Measurements from ENCODE around the gene NEK1.

GRCh38 chr4:169660929-169661328 is 48.5 kb upstream of the NEK1 start:
- TF ChIP-seq SIN3A (IDR thresholded peaks at IDR 0.05; ENCODE audit: borderline replicate concordance, insufficient read depth, low read length) (no peak), REST (IDR thresholded peaks at IDR 0.05; ENCODE audit: insufficient read depth in 1 of 2, low read depth in 2 of 2, low read length in 2 of 2) (no peak)

Data from PFSK-1 (cell line).